Anterior cingulate cortex (tissue), 58 donors: ENCODE data around the gene GSTA5.
"Not testable (repeated sequence)": the region's sequence is repeated elsewhere in the genome, so short reads cannot be mapped to it uniquely, and the experiment has no call there.

Source experiments
- DNase-seq, 58 donors: peaks; one replicate each; lab custom pipeline; 2025; lab: John Stamatoyannopoulos, UW

Gene GSTA5

DNA sequence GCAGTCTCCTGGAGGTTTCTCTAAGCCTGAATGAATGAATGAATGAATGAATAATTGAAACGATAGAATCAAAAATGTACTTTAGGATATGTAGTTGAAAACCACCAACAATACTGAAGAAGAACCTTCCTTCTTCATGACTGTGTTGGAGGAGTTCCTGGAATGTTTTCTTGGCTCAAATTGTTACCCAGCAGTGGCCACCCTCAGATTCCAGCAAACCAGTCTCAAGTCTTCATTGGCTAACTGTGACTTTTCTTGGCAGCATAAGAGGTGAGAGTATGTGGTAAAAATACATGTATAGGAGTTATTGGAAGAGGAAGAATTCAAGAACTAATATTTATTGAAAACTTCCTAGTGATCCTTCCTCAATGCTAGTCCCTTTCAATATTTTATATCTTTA lies 41.3 kb downstream of the GSTA5 start:
- DNase-seq, result peak in 1 of 58 donors; percentile 7

GRCh38 chr6:52794366-52794765 lies 46.2 kb downstream of the GSTA5 start:
- DNase-seq, result not testable (repeated sequence)

- DNase-seq, result no peak
Observed at GRCh38 chr6:52790861-52791260, 49.8 kb downstream of the GSTA5 start.

DNA sequence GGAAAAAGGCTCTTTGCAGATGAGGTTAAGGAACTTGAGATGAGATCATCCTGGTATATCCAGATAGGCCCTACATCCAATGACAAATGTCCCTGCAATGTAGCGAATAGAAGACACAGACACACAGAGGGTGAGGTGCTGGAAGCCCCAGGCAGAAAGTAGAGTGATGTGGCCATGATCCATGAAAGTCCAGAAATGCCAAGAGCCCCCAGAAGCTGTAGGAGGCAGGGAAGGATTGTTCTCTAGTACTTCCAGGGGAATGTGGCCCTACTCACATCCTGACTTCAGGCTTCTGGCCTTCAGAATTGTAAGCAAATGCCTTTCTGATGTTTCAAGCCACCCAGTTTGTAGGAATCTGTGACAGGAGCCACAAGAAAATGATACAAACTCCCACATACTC lies 51.0 kb downstream of the GSTA5 start:
- not testable (repeated sequence) for DNase-seq

DNA sequence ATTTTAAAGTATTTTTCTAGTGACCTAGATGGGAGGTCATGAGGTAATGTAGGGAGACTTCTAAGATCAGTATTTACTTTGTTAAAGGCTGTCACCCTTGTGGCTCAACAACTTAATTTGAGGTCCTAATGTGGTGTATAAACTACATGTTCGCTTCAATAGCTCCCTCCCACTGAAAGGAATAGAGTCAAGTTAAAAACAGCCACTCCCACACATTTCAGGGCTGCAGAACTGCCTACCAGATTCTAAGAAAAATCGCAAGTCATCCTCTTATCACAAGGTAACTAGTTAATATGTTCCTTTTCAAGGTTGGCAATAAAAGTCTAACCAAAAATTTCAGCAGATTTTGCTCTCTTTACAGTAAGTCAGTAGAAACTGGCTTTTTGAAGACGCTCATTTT lies 52.1 kb downstream of the GSTA5 start:
- no peak for DNase-seq

DNA sequence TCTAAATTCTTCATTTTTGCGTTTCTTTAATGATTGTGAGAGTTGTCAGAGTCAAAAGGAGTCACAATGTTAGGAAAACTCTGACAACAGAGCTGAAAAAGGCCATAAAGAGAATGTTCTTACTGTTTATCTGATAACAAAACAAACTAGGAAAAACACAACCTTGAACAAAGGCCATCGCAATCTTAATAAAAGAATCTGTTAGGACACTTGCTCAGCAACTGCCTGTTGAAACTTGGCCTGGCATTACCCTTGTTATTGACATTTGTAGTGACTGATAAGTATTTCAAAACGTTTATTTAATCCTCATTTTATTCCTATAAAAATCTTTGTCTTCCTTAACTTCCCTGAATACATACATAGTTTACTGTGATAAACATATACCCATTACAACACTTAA lies 52.7 kb downstream of the GSTA5 start:
- DNase-seq, result no peak

GRCh38 chr6:52786249-52786956 lies 54.2 kb downstream of the GSTA5 start:
- no peak for DNase-seq

DNA sequence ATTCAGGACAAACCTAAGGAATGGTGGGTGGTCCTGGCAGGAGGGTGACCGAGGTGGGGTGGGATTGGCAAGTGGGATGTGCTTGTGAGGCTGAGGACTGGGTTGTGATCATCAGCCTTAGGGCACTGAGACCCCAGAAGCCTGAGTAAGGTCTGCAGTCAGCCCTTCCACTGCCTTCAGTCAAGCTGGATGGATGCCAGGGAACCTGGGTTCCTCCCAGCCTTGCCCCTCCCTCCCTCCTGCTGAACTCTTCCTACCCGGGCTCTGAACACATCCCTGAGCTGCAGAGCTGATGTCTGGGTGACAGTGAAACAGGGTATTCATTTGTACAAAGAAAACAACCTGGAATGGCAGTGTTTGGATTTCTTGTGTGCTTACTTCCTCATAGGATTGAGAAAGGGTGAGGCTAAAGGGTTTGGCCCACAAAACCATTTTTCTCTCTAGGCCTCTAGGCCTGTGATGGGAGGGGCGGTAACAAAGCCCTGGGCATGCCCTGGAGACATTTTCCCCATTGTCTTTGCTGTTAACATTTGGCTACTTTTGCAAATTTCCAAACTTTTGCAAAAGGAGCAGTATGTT lies 57.8 kb downstream of the GSTA5 start:
- DNase-seq, result not testable (repeated sequence)

DNA sequence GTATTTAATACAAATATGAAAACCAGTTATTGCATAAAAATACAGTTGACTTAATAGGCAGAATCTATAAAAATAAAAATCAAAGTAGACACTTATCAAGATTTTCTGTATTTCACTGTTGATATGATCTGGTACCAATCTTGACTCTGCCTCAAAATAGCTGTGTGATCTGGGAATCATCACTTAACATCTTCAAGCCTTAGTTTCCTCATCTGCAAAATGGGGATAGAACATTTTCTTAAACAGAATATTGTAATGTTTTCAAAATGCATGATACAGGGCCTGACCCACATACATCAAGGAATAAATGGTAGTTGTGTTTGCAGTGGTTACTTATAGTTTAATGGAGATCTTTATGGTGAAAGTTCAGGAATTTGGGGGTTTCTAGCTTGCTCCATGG lies 58.4 kb downstream of the GSTA5 start:
- not testable (repeated sequence) for DNase-seq
